HG02884 (cell line): ENCODE measurements around the gene B9D1.

Experiments
- ATAC-seq: cut with Tn5 transposase; IDR thresholded peaks from one replicate; pipeline ENCODE4 v1.9.1; 2021; ENCODE audit warnings: mild to moderate bottlenecking, moderate library complexity; ENCODE audit not compliant: unreplicated experiment

Gene B9D1

GRCh38 chr17:19341641-19342610 is 20.6 kb downstream of the B9D1 start:
- ATAC-seq, result no peak

- ATAC-seq, result no peak
Measured at GRCh38 chr17:19341211-19341631, 21.3 kb downstream of the B9D1 start.

DNA sequence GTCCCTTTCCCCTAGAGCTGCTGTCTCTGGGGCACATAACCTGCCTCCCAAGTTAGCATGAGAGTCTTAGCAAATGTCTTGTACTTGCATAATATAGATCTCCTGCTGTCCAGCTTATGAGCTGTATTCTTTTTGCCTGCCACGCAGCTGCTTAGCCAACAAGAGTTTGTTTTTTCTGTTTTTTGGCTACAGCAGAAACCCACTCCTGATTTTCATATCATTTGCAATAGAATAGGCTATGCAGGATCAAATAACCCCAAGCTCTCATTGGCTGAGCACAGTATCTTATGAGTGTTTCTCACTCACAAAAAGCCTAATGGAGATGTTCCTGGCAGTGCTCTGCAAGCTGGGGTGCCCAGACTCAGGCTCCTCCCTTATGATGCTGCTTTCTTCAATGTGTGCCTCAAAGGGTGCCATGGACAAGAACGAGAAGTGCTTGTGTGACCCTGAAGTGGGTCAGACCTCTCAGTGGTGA is 23.1 kb downstream of the B9D1 start:
- ATAC-seq, result no peak

DNA sequence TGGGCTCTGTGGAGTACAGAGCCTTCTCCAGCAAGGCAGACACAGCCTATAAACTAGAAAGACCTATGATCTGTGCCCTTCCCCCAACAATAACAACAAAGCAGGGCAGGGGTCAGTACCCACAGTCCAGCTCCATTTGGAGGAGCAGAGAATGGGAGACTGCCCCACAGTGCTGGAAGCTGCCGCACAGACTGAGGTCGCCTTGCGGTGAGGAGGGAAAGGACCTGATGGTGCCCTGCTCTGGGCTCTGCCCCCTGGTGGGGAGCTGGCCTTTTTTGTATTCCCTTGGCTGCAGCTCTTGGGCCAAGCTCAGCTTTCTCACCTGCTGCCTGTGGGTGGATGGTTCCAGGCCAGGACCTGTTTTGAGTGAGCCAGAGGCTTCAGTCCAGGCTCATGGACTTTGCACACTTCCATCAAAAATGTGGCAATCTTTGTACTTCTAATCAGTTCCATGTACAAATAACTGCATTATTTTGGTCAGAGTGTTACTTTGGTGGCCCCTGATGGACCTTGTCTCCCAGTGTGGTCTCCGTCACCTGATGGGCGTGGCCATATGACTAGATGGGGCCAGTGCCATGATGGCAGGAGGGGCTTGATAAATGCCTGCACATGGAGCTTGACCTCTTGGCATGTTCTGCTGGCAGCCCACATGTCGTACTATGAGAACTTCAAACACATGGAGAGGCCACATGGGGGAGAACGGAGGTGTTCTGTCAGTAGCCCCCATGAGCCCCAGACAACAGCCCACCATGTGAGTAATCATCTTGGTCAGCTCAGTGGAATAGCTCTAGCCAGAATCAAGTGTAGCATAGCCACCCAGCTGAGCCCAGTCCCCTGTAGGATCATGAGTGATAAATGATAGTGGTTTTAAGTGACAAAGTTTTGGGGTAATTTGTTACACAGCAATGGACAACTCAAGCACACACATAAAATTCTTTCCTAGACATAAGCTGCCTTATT is 24.2 kb downstream of the B9D1 start:
- ATAC-seq, result peak; percentile 55

GRCh38 chr17:19337712-19338023 is 24.9 kb downstream of the B9D1 start:
- no peak for ATAC-seq

DNA sequence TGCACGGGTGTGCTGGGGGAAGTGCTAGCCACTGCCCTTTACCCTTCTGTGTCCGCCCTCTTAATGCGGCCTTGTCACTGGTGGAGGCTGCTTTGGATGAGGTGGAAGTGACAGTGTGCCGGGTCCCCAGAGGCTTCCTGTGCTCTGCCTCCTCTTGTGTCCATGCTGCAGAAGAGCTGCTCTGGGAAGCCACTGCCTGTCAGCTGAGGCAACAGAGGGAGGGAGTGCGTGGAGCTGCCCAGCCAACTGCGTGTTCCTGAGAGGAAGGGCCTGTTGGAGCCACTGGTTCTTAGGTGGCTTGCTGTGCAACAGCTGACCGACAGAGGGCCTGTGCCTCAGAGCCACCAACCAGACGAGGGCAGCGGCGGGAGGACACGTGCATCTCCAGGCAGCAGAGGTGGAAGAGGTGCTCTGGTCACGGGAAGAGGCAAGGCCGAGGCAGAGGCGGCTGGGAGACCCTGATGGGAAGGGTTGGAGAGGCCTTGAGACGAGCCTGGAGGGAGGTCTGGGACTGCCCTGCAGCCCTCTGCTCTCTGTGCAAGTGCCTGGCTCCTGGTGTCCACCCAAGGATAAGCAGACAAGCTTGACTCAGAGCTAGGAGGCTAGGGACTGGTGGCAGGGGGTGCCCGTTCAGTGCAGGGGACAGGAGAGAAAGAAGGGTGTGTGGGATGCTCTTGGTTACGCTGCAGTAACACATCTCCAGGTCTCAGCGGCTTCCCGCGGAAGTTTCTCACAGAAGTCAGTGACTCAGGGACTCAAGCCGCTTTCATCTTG is 25.4 kb downstream of the B9D1 start:
- ATAC-seq, result no peak

DNA sequence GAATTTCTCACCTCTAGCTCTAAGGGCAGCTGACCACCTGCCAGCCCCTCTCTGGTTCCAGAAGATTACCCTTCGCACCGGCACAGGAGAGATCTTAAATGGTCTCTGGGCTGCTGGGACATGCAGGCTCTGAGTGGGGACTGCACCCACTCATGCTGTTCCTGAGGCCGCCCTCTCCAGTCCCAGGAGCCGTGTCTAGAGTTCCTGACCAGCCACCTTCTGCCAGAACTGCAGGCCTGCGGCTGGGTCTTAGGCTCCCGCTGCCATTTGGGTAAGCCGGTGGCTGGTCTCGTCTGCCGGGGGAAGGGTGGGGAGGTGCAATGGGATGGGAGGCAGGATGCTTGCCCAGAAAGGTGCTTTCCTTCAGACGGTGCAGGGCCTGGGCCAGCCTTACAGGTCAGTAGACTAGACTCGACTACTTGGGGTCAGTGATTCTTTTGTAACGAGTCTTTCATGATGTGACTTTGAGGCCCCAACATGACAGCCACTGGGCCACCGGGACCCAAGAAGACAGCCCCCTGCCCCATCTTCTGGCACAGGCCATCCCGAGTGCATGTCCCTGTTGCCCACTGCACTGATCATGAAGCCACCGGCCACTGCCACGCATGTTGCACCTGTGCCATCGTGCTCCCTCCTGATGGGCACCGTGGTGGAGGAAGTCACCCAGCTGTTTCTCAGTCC is 26.4 kb downstream of the B9D1 start:
- ATAC-seq, result no peak

- ATAC-seq, result no peak
Measured at GRCh38 chr17:19334331-19334730, 28.2 kb downstream of the B9D1 start.

DNA sequence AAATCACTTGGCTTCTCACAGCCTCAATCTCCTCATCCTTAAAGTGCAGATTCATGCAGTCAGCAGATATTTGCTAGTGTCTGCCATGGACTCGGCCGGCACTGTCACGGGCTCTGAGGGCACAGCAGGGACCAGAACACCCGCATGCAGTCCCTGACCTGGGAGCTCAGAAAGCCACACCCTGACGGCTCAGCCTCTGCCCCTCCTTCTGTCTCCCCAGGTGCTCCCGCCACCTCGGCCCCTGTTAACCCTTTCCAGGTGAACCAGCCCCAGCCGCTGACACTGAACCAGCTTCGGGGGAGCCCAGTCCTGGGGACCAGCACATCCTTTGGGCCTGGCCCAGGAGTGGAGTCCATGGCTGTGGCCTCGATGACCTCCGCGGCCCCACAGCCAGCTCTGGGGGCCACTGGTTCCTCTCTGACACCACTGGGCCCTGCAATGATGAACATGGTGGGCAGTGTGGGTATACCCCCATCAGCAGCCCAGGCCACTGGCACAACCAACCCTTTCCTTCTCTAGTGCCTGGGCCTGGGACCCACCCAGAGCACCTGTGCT is 28.7 kb downstream of the B9D1 start:
- ATAC-seq, result no peak

DNA sequence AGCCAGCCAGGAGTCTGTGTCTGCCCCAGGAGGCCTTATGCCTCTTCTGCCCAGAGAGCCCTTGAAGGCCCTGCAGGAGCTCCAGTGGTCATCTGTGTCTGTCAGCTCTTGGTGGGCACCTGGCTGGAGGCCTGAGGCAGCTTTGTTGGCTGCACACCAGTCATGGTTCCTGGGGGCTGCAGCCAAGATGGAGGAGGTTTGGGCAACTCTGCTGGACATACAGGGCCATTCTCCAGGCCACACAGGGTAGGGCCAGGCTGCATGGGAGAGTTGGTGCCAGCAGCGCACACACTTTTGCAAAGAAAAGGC is 29.4 kb downstream of the B9D1 start:
- ATAC-seq, result no peak

DNA sequence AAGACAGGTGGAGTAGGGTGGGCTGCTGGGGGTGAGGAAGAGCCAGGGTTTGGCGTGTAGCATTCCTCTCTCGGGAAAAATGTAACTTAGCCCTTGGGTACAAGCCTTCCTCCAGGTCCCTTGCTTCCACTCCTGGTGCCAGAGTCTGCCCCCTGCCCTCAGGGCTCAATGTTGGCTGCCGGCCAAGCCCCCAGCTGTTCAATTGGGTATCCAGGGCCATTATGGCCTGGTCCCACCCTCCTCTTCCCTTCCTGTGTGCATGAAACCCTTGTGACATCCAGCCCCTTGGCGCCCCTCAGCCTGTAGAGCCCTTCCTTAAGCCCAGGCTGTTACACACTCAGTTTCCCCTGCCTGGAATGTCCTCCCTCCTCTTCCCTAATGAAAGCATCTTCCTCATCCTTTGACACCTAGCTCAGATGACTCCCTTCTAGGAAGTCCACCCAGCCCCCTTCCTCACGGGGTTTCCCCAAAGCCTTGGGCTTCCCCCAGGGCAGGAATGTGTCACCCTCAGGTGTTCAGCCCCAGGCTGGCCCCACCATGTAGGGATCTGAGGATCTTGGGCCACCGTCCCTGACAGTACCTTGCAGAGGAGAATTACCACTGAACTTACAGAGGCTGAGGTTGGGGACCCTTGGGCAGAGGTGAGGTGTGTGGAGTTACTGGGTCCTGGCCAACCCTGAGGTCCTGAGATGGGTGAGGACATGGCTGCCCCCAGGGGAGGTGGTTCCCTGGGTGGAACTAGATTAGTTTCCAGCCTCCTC is 30.0 kb downstream of the B9D1 start:
- ATAC-seq, result no peak

DNA sequence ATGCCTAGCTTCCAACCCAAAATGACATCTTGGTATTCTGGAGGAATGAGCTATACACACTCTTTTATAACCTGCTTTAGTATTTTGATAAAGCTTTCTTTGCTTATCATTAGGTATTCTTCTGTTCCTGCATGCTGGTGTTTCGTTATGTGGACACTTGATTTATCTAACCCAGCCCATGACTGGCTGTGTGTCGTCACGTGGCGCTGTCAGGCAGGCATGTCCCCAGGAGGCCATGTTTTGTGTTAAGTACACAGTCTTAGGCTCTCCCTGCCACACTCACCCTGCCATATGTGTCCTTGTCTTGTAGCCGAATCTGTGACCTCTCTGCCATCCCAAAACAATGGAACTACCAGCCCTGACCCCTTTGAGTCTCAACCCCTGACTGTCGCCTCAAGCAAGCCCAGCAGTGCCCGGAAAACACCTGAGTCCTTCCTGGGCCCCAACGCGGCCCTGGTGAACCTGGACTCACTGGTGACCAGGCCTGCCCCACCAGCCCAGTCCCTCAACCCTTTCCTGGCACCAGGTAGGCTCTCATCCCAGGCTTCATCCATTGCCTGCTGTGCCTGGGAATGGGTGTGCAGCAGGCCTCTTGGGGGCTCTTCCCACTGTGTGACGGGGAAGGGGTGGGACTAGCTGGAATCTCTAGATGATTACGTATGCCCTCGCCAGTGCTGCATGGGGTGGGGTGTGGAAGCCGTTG is 30.8 kb downstream of the B9D1 start:
- ATAC-seq, result no peak

GRCh38 chr17:19331134-19331533 is 31.4 kb downstream of the B9D1 start:
- ATAC-seq, result no peak

- ATAC-seq, result no peak
Measured at GRCh38 chr17:19330271-19330670, 32.3 kb downstream of the B9D1 start.

DNA sequence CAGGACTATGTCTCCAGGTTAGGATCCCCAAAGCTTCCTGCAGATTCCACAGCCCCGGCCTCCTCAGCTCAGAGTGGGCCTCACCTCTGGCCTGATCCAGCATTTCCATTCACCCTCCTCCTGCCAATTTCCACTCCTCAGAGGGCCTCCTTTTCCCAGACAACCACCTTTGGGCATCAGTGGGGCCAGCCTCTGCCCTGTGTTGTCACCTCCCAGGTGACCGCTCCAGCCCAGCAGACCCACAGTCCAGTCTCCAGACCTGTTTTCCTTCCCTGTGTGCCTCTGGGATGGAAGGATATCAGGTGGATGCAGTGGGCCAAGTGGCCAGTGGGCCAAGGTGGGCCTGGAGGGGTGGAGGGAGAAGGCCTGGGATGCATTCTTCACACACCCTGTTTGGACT is 32.7 kb downstream of the B9D1 start:
- no peak for ATAC-seq

- no peak for ATAC-seq
Measured at GRCh38 chr17:19329136-19329535, 33.4 kb downstream of the B9D1 start.

DNA sequence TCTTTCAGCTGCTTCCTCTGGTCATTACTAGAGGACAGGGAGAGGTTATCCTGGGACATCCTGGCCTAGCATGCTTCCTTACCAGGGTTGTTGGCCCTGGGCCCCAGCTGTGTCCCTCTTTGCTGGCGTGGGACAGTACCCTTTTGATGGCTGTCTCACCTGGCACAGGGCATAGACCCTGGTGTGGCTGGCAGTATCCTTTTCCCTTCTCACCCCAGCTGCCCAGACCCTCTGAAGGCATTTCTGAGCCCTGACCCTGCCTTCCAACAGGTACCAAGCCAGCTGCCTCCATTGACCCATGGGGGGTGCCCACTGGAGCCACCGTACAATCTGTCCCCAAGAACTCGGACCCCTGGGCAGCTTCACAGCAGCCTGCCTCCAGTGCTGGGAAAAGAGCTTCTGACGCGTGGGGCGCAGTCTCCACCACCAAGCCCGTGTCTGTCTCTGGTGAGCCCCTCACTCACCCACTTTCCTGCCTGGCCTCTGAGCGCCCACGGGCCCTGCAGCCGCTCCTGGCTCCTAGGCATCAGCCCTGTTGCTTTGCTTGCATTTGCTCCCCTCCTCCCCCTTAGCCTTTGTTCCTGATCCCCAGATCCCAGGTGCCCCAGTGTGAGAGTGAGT is 34.0 kb downstream of the B9D1 start:
- ATAC-seq, result no peak

- no peak for ATAC-seq
Measured at GRCh38 chr17:19327031-19327783, 35.3 kb downstream of the B9D1 start.
